Neural progenitor cell (in vitro differentiated cells): ENCODE measurements around the gene PNKP.

Experiments
- CTCF ChIP-seq: fragments of 200-600 bp; sonication (generic); IDR thresholded peaks from 2 replicates; pipeline ENCODE4 v1.5.1; 2017; ENCODE audit warnings: antibody characterized with exemption, mild to moderate bottlenecking
- EZH2 ChIP-seq: fragments of 200-600 bp; sonication (generic); IDR thresholded peaks from 2 replicates; pipeline ENCODE4 v1.6.1; 2017; ENCODE audit warnings: antibody characterized with exemption, mild to moderate bottlenecking, moderate library complexity
- EZH2phosphoT487 ChIP-seq: fragments of 200-600 bp; sonication (generic); IDR thresholded peaks from 2 replicates; pipeline ENCODE4 v1.6.1; 2017; ENCODE audit warnings: antibody characterized with exemption

GRCh38 chr19:49908480-49909420, 41.4 kb upstream of the PNKP start:
- TF ChIP-seq CTCF, result no peak
- no peak for TF ChIP-seq EZH2
- no peak for TF ChIP-seq EZH2phosphoT487
